Measurements from ENCODE around the gene UBC.

GRCh38 chr12:124927201-124928094, 13.0 kb upstream of the UBC start:
- no peak for TF ChIP-seq CTCF (conservative IDR thresholded peaks at IDR 0.05; ENCODE audit: low read depth, low read length)
- no peak for TF ChIP-seq EZH2 (IDR thresholded peaks at IDR 0.05; ENCODE audit: borderline replicate concordance, low read depth, low read length, poor library complexity, severe bottlenecking)

All from A673 (cell line).